RPMI7951 (cell line): ENCODE data around the gene CSF1R. TPM values are rescaled to one million over a fixed set of nuclear protein-coding genes. Genes with fewer than 3 reads are reported as not detected.
"Not testable (repeated sequence)": the region's sequence is repeated elsewhere in the genome, so short reads cannot be mapped to it uniquely, and the experiment has no call there.

Experiments used
- DNase-seq: peaks from one replicate; pipeline ENCODE4 v3.0.0-alpha.2; 2012; ENCODE audit warnings: low read depth
- total RNA-seq: library from RNA; depleted of rRNA; stranded (reverse); fragments of >200 nt; shearing (Covaris generic); gene quantifications from 2 replicates; pipeline ENCODE4 v1.2.3, GENCODE V29; 2014

The CSF1R gene
- total RNA-seq, 1 experiment from 2014 or later, result 4.3 TPM

DNA sequence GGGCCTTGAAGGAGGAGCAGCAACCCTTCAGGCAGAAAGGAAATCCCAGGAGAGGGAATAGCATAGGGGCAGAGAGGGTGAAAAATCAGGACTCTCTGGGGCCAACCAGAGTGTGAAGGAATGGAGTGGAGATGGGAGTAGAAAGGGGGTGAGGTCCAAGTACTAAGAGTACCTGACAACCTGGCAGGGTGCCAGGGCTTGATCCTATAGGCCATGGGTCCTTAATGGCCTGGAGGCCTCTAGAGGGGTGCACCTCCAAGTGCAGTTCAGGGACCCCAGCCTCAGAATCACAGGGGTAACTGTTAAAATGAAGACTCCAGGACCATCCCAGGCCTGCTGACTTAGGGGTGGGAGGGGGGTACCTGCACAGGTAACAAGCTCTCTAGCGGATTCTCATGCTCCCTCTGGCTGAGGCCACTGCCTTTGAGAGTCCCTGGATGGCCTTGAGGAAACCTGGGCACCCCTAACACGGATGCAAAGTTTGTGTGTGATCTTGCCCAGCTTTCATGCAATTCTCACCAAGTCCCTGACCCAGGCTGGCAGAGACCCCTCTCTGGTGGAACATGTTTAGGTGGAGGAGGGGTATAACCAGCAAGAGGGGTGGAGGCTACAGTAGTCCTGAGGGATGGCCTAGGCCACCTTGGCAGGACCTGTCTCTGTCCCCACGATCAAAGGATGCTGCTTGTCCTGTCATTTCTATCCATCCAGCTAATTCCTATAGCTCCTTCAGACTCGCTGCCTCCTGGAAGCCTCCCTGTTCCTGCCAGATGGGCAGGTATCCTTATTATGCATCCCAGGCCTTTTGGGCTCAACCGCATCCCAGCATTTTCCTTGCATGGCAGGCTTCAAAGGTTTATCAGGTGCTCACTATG, 17.6 kb upstream of the CSF1R start:
- DNase-seq, result no peak

DNA sequence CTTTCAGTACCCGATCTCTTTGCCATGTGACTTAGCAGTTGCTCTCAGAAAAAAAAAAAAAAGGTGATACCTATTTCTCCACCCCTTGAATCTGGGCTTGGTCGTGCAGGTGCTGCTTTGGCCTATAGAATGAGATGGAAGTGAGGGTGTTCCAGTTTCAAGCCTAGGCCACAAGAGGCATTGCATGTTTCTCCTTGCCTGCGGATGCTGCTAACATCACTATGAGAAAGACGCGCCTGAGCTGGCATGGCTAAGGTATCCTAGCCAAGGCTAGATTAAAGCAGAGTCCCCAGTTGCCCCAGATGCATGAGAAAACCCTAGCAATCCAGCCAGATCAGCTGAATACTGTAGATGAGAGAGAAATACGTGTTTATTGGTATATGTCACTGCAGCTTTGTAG, 14.7 kb upstream of the CSF1R start:
- no peak for DNase-seq

DNA sequence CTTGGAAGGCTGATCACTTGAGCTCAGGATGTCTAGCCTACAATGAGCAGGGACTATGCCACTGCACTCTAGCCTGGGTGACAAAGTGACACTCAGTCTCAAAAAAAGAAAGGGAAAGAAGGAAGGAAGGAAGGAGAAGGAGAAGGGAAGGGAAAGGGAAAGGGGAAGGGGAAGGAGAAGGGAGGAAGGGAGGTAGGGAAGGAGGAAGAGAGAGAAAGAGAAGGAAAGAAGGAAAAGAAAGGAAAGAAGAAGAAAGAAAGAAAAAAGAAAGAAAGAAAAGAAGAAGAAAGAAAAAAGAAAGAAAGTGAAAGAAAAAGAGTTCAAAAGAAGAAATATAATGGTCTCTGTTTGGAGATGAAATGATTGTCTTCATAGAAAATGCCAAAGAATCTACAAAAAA, 10.8 kb upstream of the CSF1R start:
- no peak for DNase-seq

DNA sequence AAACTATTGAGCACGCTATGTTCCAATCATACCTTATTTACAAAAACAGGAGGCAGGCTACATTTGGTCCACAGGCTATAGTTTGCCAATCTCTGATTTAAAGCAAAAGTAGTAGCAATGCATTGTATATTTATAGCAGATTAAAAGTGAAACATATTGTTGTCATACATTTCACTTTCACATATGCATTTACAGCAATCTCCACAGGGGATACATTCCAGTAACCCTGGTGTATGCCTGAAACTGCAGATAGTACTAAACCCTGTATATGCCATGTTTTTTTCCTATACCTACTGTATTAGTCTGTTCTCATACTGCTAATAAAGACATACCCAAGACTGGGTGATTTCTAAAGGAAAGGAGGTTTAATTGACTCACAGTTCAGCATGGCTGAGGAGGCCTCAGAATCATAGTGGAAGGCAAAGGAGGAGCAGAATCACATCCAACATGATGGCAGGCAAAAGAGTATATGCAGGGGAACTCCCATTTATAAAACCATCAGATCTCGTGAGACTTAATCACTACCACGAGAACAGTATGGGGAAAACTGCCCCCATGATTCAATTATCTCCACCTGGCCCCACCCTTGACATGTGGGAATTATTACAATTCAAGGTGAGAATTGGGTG, 5.9 kb upstream of the CSF1R start:
- no peak for DNase-seq

DNA sequence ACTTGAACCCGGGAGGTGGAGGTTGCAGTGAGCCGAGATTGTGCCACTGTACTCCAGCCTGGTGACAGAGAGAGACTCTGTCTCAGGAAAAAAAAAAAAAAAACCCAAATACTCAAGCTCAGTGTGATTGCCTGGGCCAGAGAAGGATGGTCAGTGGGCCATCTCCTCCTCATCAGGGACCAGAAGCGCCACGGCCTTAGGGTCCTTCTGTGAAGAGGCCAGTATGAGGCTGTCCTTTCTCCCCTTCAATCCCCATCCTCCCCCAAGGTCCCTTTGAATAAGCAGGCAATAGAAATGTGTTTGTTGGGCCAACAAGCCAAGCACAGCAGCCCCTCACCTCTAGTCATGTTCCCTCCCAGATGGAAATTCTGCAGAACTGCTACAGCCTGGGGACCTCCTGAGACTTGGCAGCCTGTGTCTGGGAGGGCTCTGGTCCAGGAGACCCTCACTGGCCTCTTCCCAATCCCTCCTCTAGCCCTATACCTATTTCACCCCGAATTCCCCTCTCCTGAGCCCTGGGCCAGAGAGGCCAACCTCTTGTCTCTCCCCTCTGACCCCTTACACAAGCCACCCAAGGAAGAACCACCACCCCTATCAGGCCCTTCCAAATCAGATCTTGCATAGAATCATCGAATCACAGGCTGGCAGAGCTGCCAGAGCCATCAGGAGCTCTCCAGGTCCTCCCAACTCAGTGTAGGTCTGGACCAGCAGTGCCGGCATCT, 1.0 kb downstream of the CSF1R start:
- DNase-seq, result no peak

DNA sequence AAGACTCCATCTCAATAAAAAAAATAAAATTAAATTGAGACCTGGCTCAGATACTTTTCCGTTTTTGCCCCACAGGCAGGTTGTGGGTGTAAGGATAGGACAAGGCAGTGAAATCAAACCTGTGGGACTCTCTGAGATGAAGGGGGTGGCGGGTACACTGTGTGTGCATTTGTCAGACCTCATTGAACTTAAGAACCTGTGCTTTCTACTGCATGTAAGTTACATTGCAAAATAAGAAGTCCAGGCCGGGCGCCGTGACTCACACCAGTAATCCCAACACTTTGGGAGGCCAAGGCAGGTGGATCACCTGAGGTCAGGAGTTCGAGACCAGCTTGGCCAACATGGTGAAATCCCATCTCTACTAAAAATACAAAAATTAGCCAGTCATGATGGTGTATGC, 1.6 kb downstream of the CSF1R start:
- not testable (repeated sequence) for DNase-seq

DNA sequence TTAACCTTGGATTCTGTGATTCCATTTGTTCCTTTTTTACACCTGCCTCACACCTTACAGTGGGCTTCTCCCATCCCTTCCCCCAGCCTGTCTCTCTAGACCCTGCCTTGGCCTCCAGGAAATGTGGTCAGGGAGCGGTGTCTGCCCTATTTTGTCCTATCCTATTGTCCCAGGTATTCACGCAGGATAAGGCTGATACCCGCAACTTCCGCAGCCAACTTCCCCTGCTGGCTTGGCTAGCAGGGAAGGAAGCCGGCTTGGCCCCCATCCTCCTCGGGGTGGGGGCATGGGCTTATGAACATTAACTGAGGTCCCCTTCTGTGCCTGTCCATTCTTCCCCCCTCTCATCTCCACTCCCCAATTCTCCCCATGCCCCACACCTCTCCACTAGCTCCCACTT, 3.5 kb downstream of the CSF1R start:
- no peak for DNase-seq

DNA sequence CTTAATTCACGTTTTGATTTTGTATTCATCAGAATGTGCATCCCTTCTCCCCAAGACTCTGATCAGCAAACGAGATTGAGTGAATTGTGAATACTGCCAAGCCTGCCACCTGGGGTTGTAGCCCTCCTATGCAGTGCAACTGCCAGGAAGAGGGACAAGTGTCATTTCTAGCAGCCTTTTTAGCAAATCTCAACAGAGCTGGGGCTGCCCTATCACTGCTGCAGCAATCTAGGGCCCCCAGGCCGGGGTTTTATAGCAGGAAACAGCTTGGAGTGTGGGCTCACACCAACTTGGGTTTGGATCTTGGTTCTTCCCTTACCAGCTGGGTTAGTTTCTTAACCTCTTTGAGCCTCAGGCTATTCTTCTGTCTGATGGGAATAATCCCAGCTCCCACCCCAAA, 4.0 kb downstream of the CSF1R start:
- DNase-seq, result no peak

DNA sequence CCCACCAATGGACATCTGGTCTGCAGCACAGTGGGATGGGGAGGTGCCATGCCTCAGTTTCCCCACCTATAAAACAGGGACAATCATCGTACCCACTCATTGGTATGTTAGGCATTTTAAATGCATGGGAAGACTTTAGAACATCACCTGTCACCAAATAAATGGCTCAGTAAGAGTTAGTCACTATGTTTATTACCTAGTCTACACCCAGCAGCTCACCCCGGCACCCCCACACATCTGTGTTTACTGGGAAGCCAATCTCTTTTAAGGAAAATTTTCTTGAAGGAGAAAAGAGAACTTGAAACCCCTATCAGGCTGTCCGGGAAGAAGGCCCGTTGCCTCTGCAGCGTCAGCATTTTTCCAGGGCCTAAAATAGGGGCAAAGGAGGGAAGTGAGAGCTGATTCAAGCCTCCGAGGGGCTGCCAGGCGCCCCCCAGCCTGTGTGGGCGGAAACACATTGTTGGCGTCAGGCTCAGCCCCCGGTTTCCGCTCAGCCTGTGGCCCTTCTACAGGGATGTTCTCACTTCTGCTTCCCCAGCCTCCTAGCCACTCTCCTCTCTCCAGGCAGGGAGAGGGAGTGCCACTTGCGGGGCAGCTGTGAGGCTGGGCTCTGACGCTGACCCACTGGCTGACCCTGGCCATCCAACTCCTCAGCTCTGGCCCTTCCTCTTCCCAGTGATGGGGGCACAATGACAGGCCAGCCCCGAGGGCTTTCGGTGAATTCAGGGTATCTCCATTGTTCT, 4.6 kb downstream of the CSF1R start:
- DNase-seq, result no peak

DNA sequence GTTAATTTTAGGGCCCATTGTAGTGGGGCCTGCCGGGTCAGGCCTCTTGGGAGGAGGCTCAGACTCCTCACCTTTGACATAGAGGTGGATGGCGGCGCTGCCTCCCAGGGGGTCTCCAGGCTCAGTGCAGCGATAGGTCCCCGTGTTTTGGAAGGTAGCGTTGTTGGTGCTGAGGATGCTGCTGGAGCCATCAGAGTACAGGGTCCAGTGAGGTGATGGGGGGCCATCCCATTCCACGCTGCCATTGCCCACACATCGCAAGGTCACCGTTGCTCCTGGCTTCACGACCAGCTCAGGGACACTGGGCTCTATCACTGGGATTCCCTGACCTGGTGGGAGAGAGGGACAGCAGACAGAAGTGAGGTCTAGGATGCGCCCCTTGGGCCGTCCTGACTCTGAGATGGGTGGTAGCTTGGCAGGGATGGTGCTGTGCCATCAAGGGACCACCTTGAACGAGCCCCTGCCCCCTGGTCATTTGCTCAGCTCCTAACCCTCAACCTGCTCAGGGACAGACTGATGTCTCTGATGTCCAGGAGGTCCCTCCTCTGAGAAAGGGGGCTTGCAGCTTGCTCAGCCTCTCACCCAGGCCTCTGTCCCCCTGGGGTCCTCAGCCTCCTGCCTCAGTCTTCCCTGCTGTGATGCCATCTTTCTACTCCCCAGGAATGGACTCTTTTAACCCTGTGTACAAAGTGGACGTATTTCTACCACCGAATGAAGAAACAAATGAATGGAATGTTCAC, 5.5 kb downstream of the CSF1R start:
- DNase-seq, result no peak

DNA sequence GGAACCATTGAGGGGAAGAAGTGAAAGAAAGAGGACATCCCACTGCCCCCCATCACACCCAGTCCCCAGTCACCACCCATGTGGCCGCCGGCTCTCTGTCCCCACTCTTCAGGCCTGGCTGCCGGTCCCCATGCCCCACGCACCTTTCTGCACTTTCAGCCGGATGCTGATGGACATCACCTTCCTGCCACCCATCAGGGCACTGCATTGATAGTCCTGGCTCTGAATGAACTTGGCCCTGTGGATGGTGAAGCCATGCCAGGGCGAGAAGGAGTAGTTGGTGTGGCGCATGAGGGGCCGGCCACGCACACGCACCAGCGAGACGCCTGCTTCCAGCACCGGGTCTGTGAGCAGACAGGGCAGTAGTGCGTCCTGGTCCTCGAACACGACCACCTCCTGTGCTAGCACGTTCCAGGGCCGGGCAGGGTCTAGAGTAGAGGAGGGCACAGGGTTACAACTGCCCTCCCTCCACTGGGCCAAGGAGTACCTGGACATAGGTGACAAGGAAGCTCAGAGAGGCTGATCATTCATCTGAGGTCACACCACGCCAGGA, 6.4 kb downstream of the CSF1R start:
- no peak for DNase-seq

DNA sequence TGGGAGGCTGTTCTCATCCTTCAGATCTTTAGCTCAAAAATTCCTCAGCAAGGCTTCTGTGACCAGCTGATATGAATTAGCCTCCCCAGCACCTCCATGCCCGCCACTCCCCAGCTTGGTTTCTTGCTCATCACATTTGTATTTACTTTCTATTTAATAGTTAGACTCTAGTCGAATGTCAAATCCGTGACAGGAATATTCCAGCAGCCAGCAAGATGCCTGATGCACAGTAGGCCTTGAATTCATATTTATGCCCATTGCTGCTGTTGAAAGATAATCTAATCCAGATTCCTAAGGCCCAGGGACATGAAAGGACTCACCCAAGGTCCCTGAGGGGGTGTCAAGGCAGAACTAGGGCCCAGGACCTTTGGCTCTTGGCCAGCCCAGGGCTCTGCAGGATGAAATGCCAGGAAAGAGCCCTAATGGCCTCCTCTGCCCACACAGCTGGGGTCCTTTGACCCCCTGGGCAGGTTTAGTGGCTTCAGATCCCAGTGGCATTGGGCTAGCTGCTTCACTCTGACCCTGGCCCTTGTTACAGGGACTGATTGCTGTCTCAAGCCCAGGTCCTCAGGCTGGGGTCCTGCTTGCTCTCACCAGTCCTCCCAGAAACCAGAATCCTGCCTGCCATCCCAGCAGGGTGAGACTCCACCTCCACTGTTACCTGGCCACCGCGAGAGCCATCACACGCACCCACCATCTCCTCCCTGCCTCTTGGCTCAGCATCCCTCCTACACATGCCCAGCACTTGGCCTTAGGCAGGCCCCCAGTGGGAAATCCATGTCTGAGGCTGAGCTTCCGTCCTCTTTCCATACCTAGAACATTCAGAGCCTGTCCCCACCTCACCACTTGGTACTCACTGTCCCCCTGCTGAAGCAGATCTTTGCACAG, 7.3 kb downstream of the CSF1R start:
- peak; percentile 30 for DNase-seq

DNA sequence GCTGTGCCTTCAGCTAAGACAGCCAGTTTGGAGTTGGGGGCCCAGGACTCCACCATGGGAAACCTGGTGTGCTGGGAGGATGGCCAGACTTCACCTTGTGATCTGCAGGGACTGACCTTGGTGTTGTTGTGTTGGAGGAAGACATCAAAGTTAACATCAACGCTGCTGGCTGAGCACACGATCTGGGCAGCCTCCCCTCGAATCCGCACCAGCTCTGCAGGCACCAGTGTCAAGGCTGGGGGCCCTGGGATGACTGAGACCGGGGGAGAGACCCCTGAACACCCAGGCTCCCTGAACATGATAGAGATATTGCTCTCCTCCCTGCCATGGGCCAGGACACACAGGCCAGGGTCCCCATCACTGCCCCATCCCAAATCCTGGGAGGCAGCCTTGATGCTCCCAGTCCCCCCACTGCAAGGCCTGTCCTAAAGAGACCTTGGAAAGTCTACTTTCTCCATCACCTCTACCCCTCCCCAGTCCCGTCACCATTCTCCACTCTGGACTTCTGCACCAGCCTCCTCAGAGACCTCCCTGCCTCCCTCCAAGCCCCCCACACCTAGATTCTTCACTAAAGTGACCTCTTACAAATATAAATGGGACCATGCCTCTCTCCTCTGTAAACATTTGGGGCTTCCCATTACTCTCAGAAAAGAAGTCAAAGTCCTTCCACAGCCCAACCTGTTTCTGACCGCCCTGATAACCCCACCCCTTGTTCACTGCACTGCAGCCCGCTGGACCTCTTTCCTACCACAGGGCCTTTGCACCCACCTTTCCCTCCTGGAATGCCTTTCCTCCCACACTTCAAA, 8.2 kb downstream of the CSF1R start:
- DNase-seq, result no peak

DNA sequence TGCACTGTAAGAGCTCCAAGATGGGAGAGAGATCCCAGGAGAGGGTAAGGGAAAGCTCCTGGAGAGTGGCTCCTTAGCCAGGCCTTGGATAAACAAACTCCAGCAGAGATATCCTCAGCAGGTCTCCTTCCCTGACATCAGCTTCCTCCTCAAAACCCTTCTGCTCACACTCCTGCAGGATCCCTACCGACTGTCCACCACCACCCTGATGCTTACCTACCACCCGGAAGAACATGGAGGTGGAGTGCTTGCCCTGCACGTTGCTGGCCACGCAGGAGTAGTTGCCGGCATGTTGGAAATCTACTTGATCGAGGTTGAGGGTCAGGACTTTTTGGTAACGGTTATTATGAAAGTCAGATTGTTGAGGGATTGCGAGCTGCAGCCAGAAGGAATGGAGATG, 9.3 kb downstream of the CSF1R start:
- DNase-seq, result no peak

DNA sequence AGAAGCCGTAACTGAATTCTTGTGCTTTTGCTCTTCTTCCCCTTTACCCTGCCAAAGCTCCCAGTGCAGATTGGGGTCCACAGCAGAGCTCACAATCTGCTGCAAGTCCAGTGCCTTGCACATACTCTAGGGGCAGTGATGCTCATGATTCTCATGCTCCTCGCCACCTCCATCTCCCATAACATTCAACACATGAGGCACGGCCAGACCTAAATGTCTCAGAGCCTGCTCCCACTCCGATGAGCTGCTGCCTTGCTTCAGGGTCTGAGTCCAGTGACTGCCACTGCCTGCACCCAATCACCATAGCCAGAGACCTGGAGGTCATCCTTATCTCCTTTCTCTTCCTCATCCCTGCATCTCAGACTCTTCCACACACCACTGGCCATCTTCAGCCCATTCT, 10.5 kb downstream of the CSF1R start:
- DNase-seq, result no peak

DNA sequence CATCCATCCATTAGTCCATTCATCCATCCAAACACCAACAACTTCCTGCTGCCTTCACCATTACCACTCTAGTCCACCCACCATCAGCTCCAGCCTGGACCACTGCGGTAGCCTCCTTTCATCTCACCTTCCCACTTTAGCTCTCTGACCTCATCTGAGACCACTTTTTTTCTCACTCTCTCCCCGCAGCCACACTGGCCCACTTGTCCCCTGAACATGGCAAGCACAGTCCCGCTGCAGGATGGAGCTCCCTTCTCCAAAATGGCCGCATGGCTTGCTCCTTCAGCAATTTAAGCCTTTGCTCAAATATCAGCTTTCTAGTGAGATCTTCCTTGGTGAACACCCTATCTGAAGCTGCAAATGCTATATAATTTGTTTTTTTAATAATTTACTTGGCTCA, 11.1 kb downstream of the CSF1R start:
- no peak for DNase-seq

DNA sequence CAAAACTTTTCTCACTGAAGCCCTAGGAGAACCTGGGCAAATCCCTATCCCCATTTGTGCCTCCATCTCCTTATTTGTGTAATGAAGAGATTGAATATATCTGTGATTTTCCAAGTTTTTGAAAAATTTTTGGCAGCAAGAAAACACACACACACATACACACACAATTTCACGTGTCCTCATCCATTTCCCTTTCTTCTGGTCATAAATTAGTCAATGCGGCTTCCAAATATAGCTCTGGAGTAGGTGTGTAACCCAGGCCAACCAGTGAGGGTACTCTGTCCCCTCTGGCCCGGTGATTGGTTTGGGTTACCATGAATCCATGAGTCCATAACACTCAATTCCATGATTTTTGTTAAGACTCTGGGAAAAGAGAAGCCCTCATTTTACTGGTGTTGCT, 12.7 kb downstream of the CSF1R start:
- DNase-seq, result no peak

DNA sequence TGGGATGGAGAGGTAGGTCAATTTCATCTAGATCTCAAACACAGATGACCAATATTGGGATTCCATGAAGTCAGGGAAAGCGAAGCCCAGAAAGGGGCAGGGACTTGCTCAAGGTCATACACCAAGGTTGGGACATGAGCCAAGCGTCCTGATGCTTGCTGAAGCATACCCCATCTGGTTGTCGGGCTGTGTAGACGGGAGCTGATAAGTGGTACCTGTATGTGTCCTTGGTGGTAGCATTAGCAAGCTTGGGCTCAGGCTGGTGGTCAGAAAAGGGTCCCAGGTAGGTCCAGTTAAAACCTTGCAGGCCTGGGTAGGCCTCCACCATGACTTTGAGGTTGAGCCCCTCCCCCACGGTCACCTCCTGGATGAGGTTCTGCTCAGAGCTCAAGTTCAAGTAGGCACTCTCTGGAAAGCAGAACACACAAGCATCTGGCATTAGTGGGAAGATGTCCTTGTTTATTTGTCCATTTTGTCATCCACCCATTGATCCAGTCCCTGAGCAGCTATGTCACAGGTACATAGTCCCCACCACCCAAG, 13.2 kb downstream of the CSF1R start:
- DNase-seq, result no peak

DNA sequence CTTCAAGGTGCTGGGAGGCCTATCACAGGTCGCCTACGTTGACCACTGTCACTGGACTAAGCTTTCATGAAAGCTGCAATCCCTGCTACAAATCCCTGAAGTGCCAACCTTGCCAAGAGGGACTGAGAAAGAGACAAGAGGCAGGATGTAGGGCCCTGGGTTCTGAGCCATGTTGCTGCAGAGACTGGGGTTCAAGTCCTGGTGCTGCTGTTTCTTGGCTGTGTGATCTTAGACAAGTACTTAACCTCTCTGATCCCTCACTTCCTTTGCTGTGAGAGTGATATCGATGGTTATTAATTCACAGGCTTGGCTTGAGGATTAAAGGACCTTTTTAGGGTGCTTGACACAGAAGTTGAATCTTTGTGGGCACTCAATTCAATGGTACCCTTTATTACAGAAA, 15.5 kb downstream of the CSF1R start:
- no peak for DNase-seq
